Measurements from ENCODE around the gene PTTG1IP2. TPM values are rescaled to one million over a fixed set of nuclear protein-coding genes. Genes with fewer than 3 reads are reported as not detected.

PTTG1IP2 gene
- not detected for total RNA-seq

GRCh38 chr7:90469554-90469953 lies at the start of gene PTTG1IP2:
TSS of gene PTTG1IP2 (plus strand) at chr7:90469639. CDS start at chr7:90469787, 148 bp downstream.

Other genes with a start within 250 kb of the PTTG1IP2 start
- gene CFAP69, start 224.5 kb upstream of the PTTG1IP2 start, total RNA-seq = 29.0 TPM
- gene FAM237B, start 148.3 kb upstream of the PTTG1IP2 start, total RNA-seq = not detected
- gene GTPBP10, start 122.9 kb upstream of the PTTG1IP2 start, total RNA-seq = 56.7 TPM
- 51.7 TPM for gene CLDN12, start 66.2 kb upstream of the PTTG1IP2 start, total RNA-seq
- 88.5 TPM for gene CDK14, start 126.7 kb downstream of the PTTG1IP2 start, total RNA-seq

Data from camera-type eye (tissue), 1 donor.